Stomach (tissue), 9 donors: ENCODE data around the gene MED31. TPM values are rescaled to one million over a fixed set of nuclear protein-coding genes. Genes with fewer than 3 reads are reported as not detected.

ENCODE experiments used
- DNase-seq, 2 donors: peaks; one replicate each; pipeline versions ENCODE4 v3.0.0 to v3.0.0-alpha.2; 2013 to 2019
- H3K27ac ChIP-seq, 5 donors: fragments of 200-600 bp in 4 of 5; sonication (generic) in 4 of 5; one replicate each; pipeline ENCODE4 v1.5.1; 2013 to 2019; ENCODE audit warnings: mild to moderate bottlenecking in 1 of 5, moderate library complexity in 1 of 5
- H3K27me3 ChIP-seq, 3 donors: fragments of 200-600 bp; sonication (generic); one replicate each; pipeline ENCODE4 v1.5.1; 2017 to 2019; ENCODE audit warnings: mixed run types in 1 of 3
- H3K36me3 ChIP-seq, 4 donors: fragments of 200-600 bp; sonication (generic); 1 replicate in 3 of 4; 2 replicates in 1 of 4; pipeline ENCODE4 v1.5.1; 2016 to 2019
- H3K4me1 ChIP-seq, 4 donors: fragments of 200-600 bp; sonication (generic); one replicate each; pipeline ENCODE4 v1.5.1; 2016 to 2019
- H3K4me3 ChIP-seq, 4 donors: fragments of 200-600 bp; sonication (generic) in 3 of 4; one replicate each; pipeline ENCODE4 v1.5.1; 2016 to 2019; ENCODE audit warnings: mild to moderate bottlenecking in 1 of 4
- H3K9me3 ChIP-seq, 4 donors: fragments of 200-600 bp; sonication (generic); one replicate each; pipeline ENCODE4 v1.5.1; 2016 to 2019
- CTCF ChIP-seq, 7 experiments: fragments of 450-650 bp in 4 of 7; fragments of 200-600 bp in 3 of 7; sonication (generic) in 3 of 7; IDR thresholded peaks; one replicate each; pipeline ENCODE4 v1.5.1; 2016 to 2019; ENCODE audit warnings: antibody characterized with exemption in 7 of 7, control low read depth in 2 of 7, mild to moderate bottlenecking in 1 of 7
- EP300 ChIP-seq: sonication (generic); formaldehyde crosslinking; IDR thresholded peaks from one replicate; pipeline ENCODE4 v1.6.1; 2017; ENCODE audit warnings: antibody characterized with exemption
- POLR2A ChIP-seq, 4 donors: fragments of 450-650 bp; IDR thresholded peaks; one replicate each; pipeline ENCODE4 v1.6.1; 2016; ENCODE audit warnings: antibody characterized with exemption in 4 of 4, control low read depth in 2 of 4, mild to moderate bottlenecking in 1 of 4, moderate library complexity in 1 of 4
- POLR2AphosphoS5 ChIP-seq, 3 donors: sonication (generic); formaldehyde crosslinking; IDR thresholded peaks; one replicate each; pipeline ENCODE4 v1.6.1; 2016; ENCODE audit warnings: antibody characterized with exemption in 3 of 3
- WGBS, 5 donors: extraction: QIAGEN DNeasy Blood & Tissue Kit in 3 of 5; methylation state at CpG; one replicate each; pipeline versions ENCODE4 v1.1.5 to v1.1.7; 2013 to 2018; 5-methylcytosine and 5-hydroxymethylcytosine counted together
- intact Hi-C: fragments of 100-400 bp; cut with DNase I; formaldehyde crosslinking; loops from one replicate; pipeline ENCODE4 v1.15.1; 2023; ENCODE audit warnings: low total_unique reads
- polyA plus RNA-seq, 3 donors: library from polyadenylated mRNA; stranded (reverse); fragments of 200-250 nt; gene quantifications; one replicate each; pipeline ENCODE4 v1.2.3, GENCODE V29; 2013
- total RNA-seq, 5 donors: library from RNA; depleted of rRNA; stranded (reverse); fragments of >200 nt; gene quantifications; one replicate each; pipeline versions ENCODE4 v1.1.0 to v1.2.3, GENCODE V29; 2014 to 2016
- donor health status: healthy with polysubstance abuse.
- donor health status: Bipolar disorder and iron deficiency.
- donor health status: healthy.

MED31 gene
- total and polyA plus RNA-seq, 8 donors = 1.4 to 28.4 (median 12.7) TPM; not detected in 1

GRCh38 chr17:6630390-6630789, 21.0 kb downstream of the MED31 start:
- intact Hi-C loops = no loop called here
- Histone ChIP-seq H3K27me3 (no peaks in the 10 kb centered on the region), H3K27ac (no peak overlapping the region), H3K4me3 (no peak overlapping the region), H3K4me1 (peaks cover 0 to 5% (median 0%) of the 10 kb centered on the region in 4 donors), H3K36me3 (peaks cover 31 to 87% (median 83%) of the 10 kb centered on the region in 4 donors), H3K9me3 (no peaks in the 10 kb centered on the region)
- no peak for DNase-seq
- WGBS, 5 donors = 85 to 100% (median 100%) methylated on average over 1 of the region's 1 CpG
- TF ChIP-seq POLR2AphosphoS5 (IDR thresholded peaks at IDR 0.05) (no peak), CTCF (IDR thresholded peaks at IDR 0.05) (no peak), POLR2A (IDR thresholded peaks at IDR 0.05) (no peak), EP300 (no peak)

GRCh38 chr17:6627019-6627418, 24.4 kb downstream of the MED31 start:
- peaks cover 24 to 93% (median 85%) of the 10 kb centered on the region in 4 donors for H3K36me3 ChIP-seq
- intact Hi-C loops = no loop called here
- no peak for DNase-seq
- no peak overlapping the region for H3K27ac ChIP-seq
- no peaks in the 10 kb centered on the region for H3K27me3 ChIP-seq
- H3K4me1 ChIP-seq = peaks cover 0 to 5% (median 0%) of the 10 kb centered on the region in 4 donors
- TF ChIP-seq CTCF (IDR thresholded peaks at IDR 0.05) (no peak), POLR2A (IDR thresholded peaks at IDR 0.05) (no peak), EP300 (no peak), POLR2AphosphoS5 (IDR thresholded peaks at IDR 0.05) (no peak)
- 65 to 78% (median 71%) methylated on average over 1 of the region's 1 CpG for WGBS, 5 donors
- no peaks in the 10 kb centered on the region for H3K9me3 ChIP-seq
- H3K4me3 ChIP-seq = no peak overlapping the region

- no peak for DNase-seq
- Histone ChIP-seq H3K4me1 (peaks cover 0 to 5% (median 0%) of the 10 kb centered on the region in 4 donors), H3K4me3 (no peak overlapping the region), H3K27me3 (no peaks in the 10 kb centered on the region), H3K9me3 (no peaks in the 10 kb centered on the region), H3K27ac (no peak overlapping the region), H3K36me3 (peaks cover 27 to 93% (median 85%) of the 10 kb centered on the region in 4 donors)
- 87 to 96% (median 90%) methylated on average over 6 of the region's 6 CpGs for WGBS, 5 donors
- intact Hi-C loops = no loop called here
- TF ChIP-seq POLR2A (IDR thresholded peaks at IDR 0.05) = no peak
- no peak for TF ChIP-seq EP300
- no peak for TF ChIP-seq CTCF (IDR thresholded peaks at IDR 0.05)
- no peak for TF ChIP-seq POLR2AphosphoS5 (IDR thresholded peaks at IDR 0.05)
Measured at GRCh38 chr17:6626616-6627015, 24.8 kb downstream of the MED31 start.

- Histone ChIP-seq H3K27me3 (no peaks in the 10 kb centered on the region), H3K4me3 (no peak overlapping the region), H3K36me3 (peaks cover 22 to 95% (median 89%) of the 10 kb centered on the region in 4 donors), H3K27ac (no peak overlapping the region), H3K4me1 (no peaks in the 10 kb centered on the region), H3K9me3 (no peaks in the 10 kb centered on the region)
- intact Hi-C loops = no loop called here
- DNase-seq = no peak
- 97 to 99% (median 98%) methylated on average over 3 of the region's 3 CpGs for WGBS, 5 donors
- TF ChIP-seq CTCF (IDR thresholded peaks at IDR 0.05) = no peak
- no peak for TF ChIP-seq POLR2AphosphoS5 (IDR thresholded peaks at IDR 0.05)
Measured at GRCh38 chr17:6623941-6624340, 27.5 kb downstream of the MED31 start.
